Coronary artery (tissue), 2 donors: Measurements from ENCODE around the gene EMX2.

ENCODE experiments used
- DNase-seq: peaks from one replicate; pipeline ENCODE4 v3.0.0-alpha.2; 2017; ENCODE audit warnings: low spot score
- H3K27ac ChIP-seq, 2 donors: fragments of 200-600 bp; sonication (generic); one replicate each; pipeline ENCODE4 v1.5.1; 2016 to 2019
- H3K4me3 ChIP-seq: fragments of 200-600 bp; sonication (generic); 2 replicates; pipeline ENCODE4 v1.5.1; 2016; ENCODE audit warnings: mild to moderate bottlenecking, moderate library complexity
- CTCF ChIP-seq: fragments of 200-600 bp; sonication (generic); IDR thresholded peaks from one replicate; pipeline ENCODE4 v1.5.1; 2019; ENCODE audit warnings: antibody characterized with exemption

The EMX2 gene

GRCh38 chr10:117540640-117541404 lies 1.7 kb upstream of the EMX2 start:
- DNase-seq: peak; percentile 35
- no peak overlapping the region for H3K27ac ChIP-seq
- no peak overlapping the region for H3K4me3 ChIP-seq
- no peak for TF ChIP-seq CTCF

GRCh38 chr10:117541405-117541908 lies 1.1 kb upstream of the EMX2 start:
- peak; percentile 64 for DNase-seq

GRCh38 chr10:117541909-117542705 lies 439 bp upstream of the EMX2 start:
- peak overlapping the region; percentile 51 to 52 for H3K27ac ChIP-seq
- no peak for TF ChIP-seq CTCF
- no peak for DNase-seq
- H3K4me3 ChIP-seq: peak overlapping the region; percentile 59

More at GRCh38 chr10:117541405-117541908, 1.1 kb upstream of the EMX2 start:
- Histone ChIP-seq H3K27ac (peak overlapping the region; percentile 51 to 52), H3K4me3 (peak overlapping the region; percentile 59)
- no peak for TF ChIP-seq CTCF

GRCh38 chr10:117543225-117544003 lies 868 bp downstream of the EMX2 start:
- DNase-seq: peak; percentile 69
- no peak for TF ChIP-seq CTCF
- H3K27ac ChIP-seq: peak overlapping the region; percentile 43 to 72
- H3K4me3 ChIP-seq: peak overlapping the region; percentile 63

- DNase-seq: no peak
- Histone ChIP-seq H3K4me3 (peak overlapping the region; percentile 63), H3K27ac (peak overlapping the region; percentile 43 to 72)
- no peak for TF ChIP-seq CTCF
Observed at GRCh38 chr10:117544004-117544701, 1.6 kb downstream of the EMX2 start.

GRCh38 chr10:117544711-117545140 lies 2.2 kb downstream of the EMX2 start:
- no peak for TF ChIP-seq CTCF

More at GRCh38 chr10:117544711-117545140, 2.2 kb downstream of the EMX2 start:
- DNase-seq: peak; percentile 63
- peak overlapping the region; percentile 63 for H3K4me3 ChIP-seq
- H3K27ac ChIP-seq: peak overlapping the region in 1 of 2 donors; percentile 48
